PC-3 (cell line): ENCODE data around the gene PLA2G7. TPM values are rescaled to one million over a fixed set of nuclear protein-coding genes. Genes with fewer than 3 reads are reported as not detected.

Source experiments
- ATAC-seq: fragments of 200-7000 bp; cut with Tn5 transposase; 2 replicates; pipeline ENCODE4 v1.9.1; 2020; ENCODE audit warnings: mild to moderate bottlenecking, moderate library complexity
- BruUV-seq: library from RNA; stranded (reverse); fragments of 400-500 nt; replicated peaks from 2 replicates; lab custom pipeline; 2021; lab: Mats Ljungman, UMichigan
- CTCF ChIA-PET: fragments of 300-600 bp; sonication (Branson Sonifier 250); formaldehyde crosslinking; loops from one replicate; lab custom pipeline; 2022; ENCODE audit warnings: antibody characterized with exemption; lab: Charles Lee
- POLR2A ChIA-PET: fragments of 300-600 bp; sonication (Branson Sonifier 250); formaldehyde crosslinking; loops from one replicate; lab custom pipeline; 2022; ENCODE audit warnings: antibody characterized with exemption; ENCODE audit not compliant: unreplicated experiment; lab: Charles Lee
- DNase-seq: peaks from one replicate; pipeline ENCODE4 v3.0.0-alpha.2; 2015
- H2AFZ ChIP-seq: fragments of 300-600 bp; sonication (generic); 2 replicates; pipeline ENCODE4 v1.6.0; 2016; ENCODE audit warnings: antibody characterized with exemption, low read length
- H3F3A ChIP-seq: fragments of 300-600 bp; sonication (generic); one replicate; pipeline ENCODE4 v1.6.0; 2017; ENCODE audit warnings: antibody characterized with exemption, low read length, control low read depth, mild to moderate bottlenecking; ENCODE audit not compliant: unreplicated experiment
- H3K27ac ChIP-seq: fragments of 300-600 bp; sonication (generic); 2 replicates; pipeline ENCODE4 v1.5.1; 2016; ENCODE audit warnings: mild to moderate bottlenecking, low read length
- H3K27me3 ChIP-seq: fragments of 300-600 bp; sonication (generic); 2 replicates; pipeline ENCODE4 v1.6.1; 2016; ENCODE audit warnings: low read length, mixed read lengths
- H3K36me3 ChIP-seq: fragments of 300-600 bp; sonication (generic); 2 replicates; pipeline ENCODE4 v1.6.1; 2016; ENCODE audit warnings: low read depth, mixed run types, low read length, mixed read lengths
- H3K4me1 ChIP-seq: fragments of 300-600 bp; sonication (generic); 2 replicates; pipeline ENCODE4 v1.5.1; 2016; ENCODE audit warnings: low read length; ENCODE audit not compliant: insufficient read depth
- H3K4me2 ChIP-seq: fragments of 300-600 bp; sonication (generic); 2 replicates; pipeline ENCODE4 v1.6.0; 2016; ENCODE audit warnings: low read length
- H3K4me3 ChIP-seq: fragments of 300-600 bp; sonication (generic); 2 replicates; pipeline ENCODE4 v1.5.1; 2016; ENCODE audit warnings: mild to moderate bottlenecking, low read length, mixed read lengths
- H3K79me2 ChIP-seq: fragments of 300-600 bp; sonication (generic); 2 replicates; pipeline ENCODE4 v1.6.1; 2017; ENCODE audit warnings: low read length, mixed read lengths
- H3K9ac ChIP-seq: fragments of 300-600 bp; sonication (generic); 2 replicates; pipeline ENCODE4 v1.6.0; 2016; ENCODE audit warnings: mild to moderate bottlenecking, low read length
- H3K9me2 ChIP-seq: fragments of 300-600 bp; sonication (generic); replicated peaks from 2 replicates; pipeline ENCODE4 v1.6.1; 2016; ENCODE audit warnings: mixed run types, low read length, mixed read lengths
- H3K9me3 ChIP-seq: fragments of 300-600 bp; sonication (generic); 2 replicates; pipeline ENCODE4 v1.6.1; 2016; ENCODE audit warnings: low read length, mixed read lengths
- H4K20me1 ChIP-seq: fragments of 300-600 bp; sonication (generic); 2 replicates; pipeline ENCODE4 v1.6.1; 2016; ENCODE audit warnings: low read length, mixed read lengths
- CTCF ChIP-seq: fragments of 300-600 bp; sonication (generic); conservative IDR thresholded peaks from 2 replicates; pipeline ENCODE4 v1.5.1; 2017; ENCODE audit warnings: antibody characterized with exemption, low read depth, mild to moderate bottlenecking, low read length
- EZH2 ChIP-seq: fragments of 300-600 bp; sonication (generic); IDR thresholded peaks from one replicate; pipeline ENCODE4 v1.6.1; 2017; ENCODE audit warnings: antibody characterized with exemption, mild to moderate bottlenecking, low read length; ENCODE audit not compliant: unreplicated experiment
- EZH2phosphoT487 ChIP-seq: fragments of 300-600 bp; sonication (generic); IDR thresholded peaks from 2 replicates; pipeline ENCODE4 v1.6.1; 2018; ENCODE audit warnings: mild to moderate bottlenecking, antibody characterized with exemption, low read length, borderline replicate concordance
- intact Hi-C: fragments of 100-400 bp; cut with micrococcal nuclease; formaldehyde crosslinking; loops from 2 replicates; pipeline ENCODE4 v1.9.0; 2023
- total RNA-seq: library from RNA; depleted of rRNA; stranded (reverse); fragments of >200 nt; gene quantifications from 2 replicates; pipeline ENCODE4 v1.2.3, GENCODE V29; 2014

PLA2G7 gene
- total RNA-seq, 1 experiment from 2014 or later: 2.9 TPM

- Histone ChIP-seq H3K27ac (no peak overlapping the region), H3K4me3 (no peak overlapping the region), H3K79me2 (no peaks in the 10 kb centered on the region), H3K4me2 (no peak overlapping the region), H3F3A (no peaks in the 10 kb centered on the region), H2AFZ (no peak overlapping the region), H3K9me2 (no peaks in the 10 kb centered on the region), H3K4me1 (peaks cover 1% of the 10 kb centered on the region), H3K27me3 (no peaks in the 10 kb centered on the region), H4K20me1 (no peaks in the 10 kb centered on the region), H3K9ac (no peak overlapping the region), H3K9me3 (no peaks in the 10 kb centered on the region), H3K36me3 (no peaks in the 10 kb centered on the region)
- CTCF ChIA-PET: no interaction called here
- intact Hi-C loops: no loop called here
- DNase-seq (no peak), ATAC-seq (no peak)
- POLR2A ChIA-PET: no interaction called here
- BruUV-seq: no TSS peak
- no peak for TF ChIP-seq CTCF
- no peak for TF ChIP-seq EZH2phosphoT487
- TF ChIP-seq EZH2: no peak
These were observed 16.5 kb upstream of the PLA2G7 start for GRCh38 chr6:46751658-46752057.

- Histone ChIP-seq H4K20me1 (no peaks in the 10 kb centered on the region), H3K79me2 (no peaks in the 10 kb centered on the region), H3K36me3 (no peaks in the 10 kb centered on the region), H3K4me3 (no peak overlapping the region), H3K9me2 (no peaks in the 10 kb centered on the region), H2AFZ (no peak overlapping the region), H3K27ac (no peak overlapping the region), H3K9ac (no peak overlapping the region), H3K4me2 (no peak overlapping the region), H3F3A (no peaks in the 10 kb centered on the region), H3K9me3 (no peaks in the 10 kb centered on the region), H3K27me3 (no peaks in the 10 kb centered on the region), H3K4me1 (no peaks in the 10 kb centered on the region)
- POLR2A ChIA-PET: no interaction called here
- DNase-seq (no peak), ATAC-seq (no peak; the same call in 1 of the 2 replicates)
- intact Hi-C loops: no loop called here
- no TSS peak for BruUV-seq
- CTCF ChIA-PET: no interaction called here
- TF ChIP-seq CTCF (no peak), EZH2phosphoT487 (no peak), EZH2 (no peak)
These were observed 14.6 kb upstream of the PLA2G7 start for GRCh38 chr6:46749731-46750130.

GRCh38 chr6:46748940-46749503, 13.8 kb upstream of the PLA2G7 start:
- intact Hi-C loops: no loop called here
- ATAC-seq (no peak), DNase-seq (no peak)
- TF ChIP-seq EZH2phosphoT487 (no peak), CTCF (no peak), EZH2 (no peak)
- no peaks in the 10 kb centered on the region for H3K27me3 ChIP-seq
- ChIA-PET POLR2A (no interaction called here), CTCF (no interaction called here)
- no peak overlapping the region for H3K4me3 ChIP-seq
- H2AFZ ChIP-seq: no peak overlapping the region
- no peaks in the 10 kb centered on the region for H3K79me2 ChIP-seq
- no peaks in the 10 kb centered on the region for H3F3A ChIP-seq
- H3K4me2 ChIP-seq: no peak overlapping the region
- no peak overlapping the region for H3K9ac ChIP-seq
- BruUV-seq: no TSS peak
- no peaks in the 10 kb centered on the region for H4K20me1 ChIP-seq
- H3K36me3 ChIP-seq: no peaks in the 10 kb centered on the region
- H3K9me3 ChIP-seq: no peaks in the 10 kb centered on the region
- no peaks in the 10 kb centered on the region for H3K4me1 ChIP-seq
- no peak overlapping the region for H3K27ac ChIP-seq
- H3K9me2 ChIP-seq: no peaks in the 10 kb centered on the region
